ENCODE measurements around the gene SOS1.

GRCh38 chr2:39139511-39140237 is 18.8 kb upstream of the SOS1 start:
- no peak for TF ChIP-seq POLR2A (IDR thresholded peaks at IDR 0.05; ENCODE audit: low read depth, low read length)
- no peak for TF ChIP-seq TAF1 (IDR thresholded peaks at IDR 0.05; ENCODE audit: low read depth, low read length)
- no peak for TF ChIP-seq POLR2AphosphoS5 (IDR thresholded peaks at IDR 0.05; ENCODE audit: low read depth, low read length)
- no peak for TF ChIP-seq SPI1 (IDR thresholded peaks at IDR 0.05; ENCODE audit: low read depth, low read length)
- no peak for TF ChIP-seq POU2F2 (IDR thresholded peaks at IDR 0.05; ENCODE audit: low read depth, low read length)
